Upper lobe of right lung (tissue), 1 donor: Measurements from ENCODE around the gene C1orf116. TPM values are rescaled to one million over a fixed set of nuclear protein-coding genes. Genes with fewer than 3 reads are reported as not detected.

Experiments used
- ATAC-seq: fragments of 200-7000 bp; cut with Tn5 transposase; one replicate; pipeline ENCODE4 v1.9.1; 2020; ENCODE audit warnings: mild to moderate bottlenecking, moderate library complexity
- DNase-seq: peaks from one replicate; pipeline ENCODE4 v3.0.0-alpha.2; 2020
- H3K27ac ChIP-seq: fragments of 200-600 bp; one replicate; pipeline ENCODE4 v1.8.0; 2022
- H3K27me3 ChIP-seq: fragments of 200-600 bp; one replicate; pipeline ENCODE4 v1.8.0; 2022; ENCODE audit warnings: mild to moderate bottlenecking
- H3K36me3 ChIP-seq: fragments of 200-600 bp; one replicate; pipeline ENCODE4 v1.8.0; 2022
- H3K4me1 ChIP-seq: fragments of 200-600 bp; one replicate; pipeline ENCODE4 v1.8.0; 2022
- H3K4me3 ChIP-seq: fragments of 200-600 bp; one replicate; pipeline ENCODE4 v1.8.0; 2022; ENCODE audit warnings: mild to moderate bottlenecking
- H3K9me3 ChIP-seq: fragments of 200-600 bp; one replicate; pipeline ENCODE4 v1.8.0; 2022
- CTCF ChIP-seq: fragments of 200-600 bp; IDR thresholded peaks from one replicate; pipeline ENCODE4 v1.8.0; 2022; ENCODE audit warnings: antibody characterized with exemption
- intact Hi-C: fragments of 100-400 bp; cut with DNase I; formaldehyde crosslinking; loops from one replicate; pipeline ENCODE4 v1.11.0; 2022
- total RNA-seq: library from RNA; stranded (reverse); fragmentation: NEBNext Ultra II Directional; extraction: Animal tissue kit (Norgen Biotek cat#: 25700); gene quantifications from one replicate; pipeline ENCODE4 v1.2.1, GENCODE V29; 2021
- donor health status: DM: no; HTN: yes; CAD: no; lungs with severe emphysema.

C1orf116 gene
- total RNA-seq, 1 donor from 2014 or later: 128 TPM

DNA sequence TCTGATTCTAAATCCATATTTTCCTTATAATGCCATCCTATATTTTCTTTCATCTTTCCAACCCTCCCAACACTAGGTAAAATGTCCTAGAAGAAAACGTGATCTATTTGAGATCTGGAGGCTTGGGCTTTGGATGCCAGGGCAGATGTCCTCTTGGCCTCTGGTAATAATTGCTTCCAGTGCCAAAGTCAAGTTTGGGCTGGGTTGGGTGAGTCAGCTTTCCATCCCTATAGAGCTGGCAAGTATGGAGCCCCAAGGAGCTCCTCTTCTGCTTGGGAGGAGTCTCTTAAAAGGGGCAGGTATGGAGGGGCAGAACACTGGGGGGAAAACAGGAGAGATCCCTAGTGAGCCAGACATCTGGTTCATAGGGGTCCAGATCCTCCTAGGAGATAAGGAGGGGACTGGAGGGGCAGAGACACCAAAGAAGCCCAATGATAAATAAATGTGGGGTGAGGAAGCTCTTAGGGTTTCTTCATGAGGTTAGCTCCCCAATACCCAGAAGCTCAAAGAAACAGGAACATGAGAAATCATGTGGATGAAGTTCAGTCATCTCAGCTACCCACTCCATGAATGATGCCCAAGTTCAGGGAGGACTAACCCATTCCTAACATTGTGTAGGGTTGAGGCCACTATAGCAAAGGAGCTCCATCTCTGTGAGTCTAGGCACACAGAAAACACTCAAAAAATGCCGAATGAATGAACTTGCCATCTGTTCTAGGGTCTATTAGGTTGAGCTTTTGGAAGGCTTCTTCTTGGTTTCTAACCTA, 3.5 kb downstream of the C1orf116 start:
- no peaks in the 10 kb centered on the region for H3K27me3 ChIP-seq
- H3K4me1 ChIP-seq: peaks cover 20% of the 10 kb centered on the region
- TF ChIP-seq CTCF: no peak
- ATAC-seq (no peak), DNase-seq (no peak)
- H3K36me3 ChIP-seq: no peaks in the 10 kb centered on the region
- peak overlapping the region; percentile 81 for H3K27ac ChIP-seq
- intact Hi-C loops: no loop called here
- no peaks in the 10 kb centered on the region for H3K9me3 ChIP-seq
- peak overlapping the region; percentile 47 for H3K4me3 ChIP-seq

- Histone ChIP-seq H3K27me3 (no peaks in the 10 kb centered on the region), H3K4me3 (peak overlapping the region; percentile 47), H3K9me3 (no peaks in the 10 kb centered on the region), H3K4me1 (peaks cover 26% of the 10 kb centered on the region), H3K36me3 (no peaks in the 10 kb centered on the region), H3K27ac (peak overlapping the region; percentile 81)
- ATAC-seq (no peak), DNase-seq (no peak)
- intact Hi-C loops: no loop called here
- TF ChIP-seq CTCF: no peak
Observed at GRCh38 chr1:207027921-207028320, 4.6 kb downstream of the C1orf116 start.

- ATAC-seq (peak; percentile 67), DNase-seq (peak; percentile 75)
- peak overlapping the region; percentile 81 for H3K27ac ChIP-seq
- no peaks in the 10 kb centered on the region for H3K27me3 ChIP-seq
- no peak for TF ChIP-seq CTCF
- peaks cover 26% of the 10 kb centered on the region for H3K4me1 ChIP-seq
- intact Hi-C loops: no loop called here
- peak overlapping the region; percentile 47 for H3K4me3 ChIP-seq
- no peaks in the 10 kb centered on the region for H3K36me3 ChIP-seq
- H3K9me3 ChIP-seq: no peaks in the 10 kb centered on the region
Observed at GRCh38 chr1:207027206-207027777, 5.3 kb downstream of the C1orf116 start.

DNA sequence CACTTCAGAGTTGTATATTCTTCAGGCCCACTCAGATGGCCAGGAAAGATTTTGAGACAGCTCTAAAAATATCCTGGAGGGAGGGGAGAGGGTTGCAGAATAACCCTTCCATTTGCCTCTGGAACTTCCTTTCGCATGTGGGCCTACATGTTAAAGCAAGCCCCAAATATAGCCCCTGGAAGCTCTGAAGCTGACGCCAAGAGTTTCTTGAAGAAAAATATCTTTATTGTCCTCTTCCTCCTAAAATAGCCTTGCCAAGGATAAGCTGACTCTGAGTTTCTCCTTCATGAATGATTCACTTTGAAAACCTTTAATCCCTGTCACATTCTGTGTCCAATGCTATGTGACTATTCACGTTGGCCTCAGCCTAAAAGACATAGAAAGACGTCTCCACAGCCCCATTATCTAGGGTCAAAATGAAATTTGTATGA, 6.4 kb downstream of the C1orf116 start:
- Histone ChIP-seq H3K9me3 (no peaks in the 10 kb centered on the region), H3K4me3 (peak overlapping the region; percentile 47), H3K4me1 (peaks cover 26% of the 10 kb centered on the region), H3K27me3 (no peaks in the 10 kb centered on the region), H3K27ac (peak overlapping the region; percentile 81), H3K36me3 (no peaks in the 10 kb centered on the region)
- TF ChIP-seq CTCF: no peak
- intact Hi-C loops: no loop called here
- DNase-seq: no peak
- no peak for ATAC-seq

DNA sequence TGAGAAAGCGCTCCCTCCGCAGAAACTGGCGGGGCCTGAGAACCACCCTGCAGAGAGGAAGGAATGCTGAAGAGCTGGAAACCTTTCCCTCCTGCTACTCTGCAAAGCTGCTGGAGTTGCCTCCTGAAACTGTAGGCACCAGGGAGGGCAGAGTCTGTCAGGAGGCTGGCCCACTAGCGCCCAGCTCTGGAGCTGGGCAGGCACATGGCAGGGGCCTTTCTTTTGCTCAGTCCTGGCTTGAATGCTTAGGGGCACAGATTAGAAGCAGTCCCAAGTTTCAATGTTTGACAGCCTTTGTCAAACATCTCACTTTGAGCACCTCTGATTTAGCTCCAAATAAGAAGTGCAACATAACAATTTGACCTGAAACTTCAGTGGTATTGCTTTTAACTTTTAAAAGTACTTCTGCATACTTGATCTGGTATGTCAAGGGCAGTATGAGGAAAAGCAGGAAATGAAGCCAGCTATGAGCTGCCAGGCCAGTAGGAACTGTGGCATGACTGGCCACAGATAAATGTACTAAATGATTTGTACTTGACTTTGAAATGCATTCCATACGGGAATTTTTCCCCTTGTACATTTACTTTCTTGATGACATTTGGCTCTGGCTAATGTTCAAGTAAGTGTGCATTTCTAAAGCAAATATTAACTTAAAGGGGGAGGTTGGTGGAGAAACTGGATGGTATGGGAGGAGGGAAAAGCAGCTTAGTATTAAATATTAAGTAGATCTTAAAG, 7.2 kb downstream of the C1orf116 start:
- TF ChIP-seq CTCF: no peak
- ATAC-seq (peak; percentile 63), DNase-seq (peak; percentile 74)
- peak overlapping the region; percentile 81 for H3K27ac ChIP-seq
- peaks cover 26% of the 10 kb centered on the region for H3K4me1 ChIP-seq
- no peaks in the 10 kb centered on the region for H3K27me3 ChIP-seq
- intact Hi-C loops: no loop called here
- H3K4me3 ChIP-seq: no peak overlapping the region
- H3K36me3 ChIP-seq: no peaks in the 10 kb centered on the region
- no peaks in the 10 kb centered on the region for H3K9me3 ChIP-seq
